Ovary (tissue), 9 donors: ENCODE data around the gene NCOA1. TPM values are rescaled to one million over a fixed set of nuclear protein-coding genes. Genes with fewer than 3 reads are reported as not detected.
"Not testable (repeated sequence)": the region's sequence is repeated elsewhere in the genome, so short reads cannot be mapped to it uniquely, and the experiment has no call there.

Source experiments
- DNase-seq, 5 donors: peaks; one replicate each; pipeline ENCODE4 v3.0.0-alpha.2; 2019 to 2020
- H3K27ac ChIP-seq, 2 donors: fragments of 200-600 bp; one replicate each; pipeline versions ENCODE4 v1.5.1 to v1.8.0; 2019 to 2022
- H3K27me3 ChIP-seq: fragments of 200-600 bp; one replicate; pipeline ENCODE4 v1.8.0; 2022
- H3K36me3 ChIP-seq: fragments of 200-600 bp; sonication (generic); one replicate; pipeline ENCODE4 v1.5.1; 2019
- H3K4me1 ChIP-seq: one replicate; pipeline ENCODE4 v1.8.1; 2013; ENCODE audit warnings: mild to moderate bottlenecking, moderate library complexity; ENCODE audit not compliant: insufficient read depth
- H3K4me3 ChIP-seq: fragments of 200-600 bp; sonication (generic); one replicate; pipeline ENCODE4 v1.5.1; 2017
- H3K9me3 ChIP-seq, 2 donors: fragments of 200-600 bp in 1 of 2; sonication (generic) in 1 of 2; one replicate each; pipeline versions ENCODE4 v1.5.1 to v1.8.1; 2013 to 2019; ENCODE audit warnings: mild to moderate bottlenecking in 1 of 2, moderate library complexity in 1 of 2
- CTCF ChIP-seq, 3 donors: fragments of 450-650 bp in 2 of 3; fragments of 200-600 bp in 1 of 3; IDR thresholded peaks; one replicate each; pipeline versions ENCODE4 v1.5.1 to v1.8.0; 2016 to 2022; ENCODE audit warnings: antibody characterized with exemption in 3 of 3, mild to moderate bottlenecking in 1 of 3
- EP300 ChIP-seq: sonication (generic); formaldehyde crosslinking; IDR thresholded peaks from one replicate; pipeline ENCODE4 v1.6.1; 2017; ENCODE audit warnings: antibody characterized with exemption
- POLR2A ChIP-seq: fragments of 450-650 bp; IDR thresholded peaks from one replicate; pipeline ENCODE4 v1.6.1; 2017; ENCODE audit warnings: antibody characterized with exemption, mild to moderate bottlenecking, moderate library complexity
- WGBS, 3 donors: extraction: QIAGEN DNeasy Blood & Tissue Kit in 1 of 3; methylation state at CpG; one replicate each; pipeline versions ENCODE4 v1.1.5 to v1.1.7; 2013 to 2017; 5-methylcytosine and 5-hydroxymethylcytosine counted together
- intact Hi-C, 4 donors: fragments of 100-400 bp; cut with DNase I; formaldehyde crosslinking; loops; one replicate each; pipeline versions ENCODE4 v1.11.0 to v1.15.1; 2022 to 2023
- polyA plus RNA-seq, 2 donors: library from polyadenylated mRNA; stranded (reverse); fragments of 200-250 nt in 1 of 2; fragments of 350-450 nt in 1 of 2; fragmentation: Illumina TruSeq in 1 of 2; extraction: RNeasy Lipid Tissue Mini Kit (QIAGEN cat#74804) in 1 of 2; gene quantifications; one replicate each; pipeline ENCODE4 v1.2.3, GENCODE V29; 2013 to 2014
- total RNA-seq, 7 donors: library from RNA; depleted of rRNA in 2 of 7; stranded (reverse); fragments of >200 nt in 2 of 7; fragmentation: NEBNext Ultra II Directional in 3 of 7; extraction: Animal tissue kit (Norgen Biotek cat#: 25700) in 3 of 7; gene quantifications; one replicate each; pipeline versions ENCODE4 v1.1.0 to v1.2.4, GENCODE V29; 2016 to 2023
- donor health status: DM: no; HTN: no; CAD: no; lungs with moderate emphysema.
- donor health status: DM: no; HTN: no; CAD: no.
- donor health status: Bipolar disorder and iron deficiency.
- donor health status: DM: yes; HTN: yes; CAD: no.
- donor health status: DM: no; HTN: no; CAD: no.
- donor health status: DM: yes; HTN: yes; CAD: no.

NCOA1 gene
- total and polyA plus RNA-seq, 9 donors, result 20.2 to 69.0 (median 57.3) TPM

DNA sequence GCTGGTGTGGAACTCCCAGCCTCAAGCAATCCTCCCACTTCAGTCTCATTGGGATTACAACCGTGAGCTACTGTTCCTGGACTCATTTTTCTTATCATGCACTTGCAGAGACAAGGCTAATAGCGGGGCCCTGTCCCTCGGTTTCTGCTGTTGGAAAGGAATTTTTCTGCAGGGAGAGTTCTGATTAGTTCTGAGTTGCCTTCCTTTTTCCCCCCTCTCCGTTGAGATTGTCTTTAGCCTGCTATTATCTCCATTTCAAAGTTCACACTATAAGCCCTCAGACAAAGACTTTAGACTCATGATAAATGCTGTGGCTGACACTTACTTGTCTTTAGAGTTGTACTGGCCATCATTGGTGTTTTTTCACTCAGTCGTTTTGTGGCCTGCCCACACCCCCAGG lies 97.2 kb downstream of the NCOA1 start:
- no peaks in the 10 kb centered on the region for H3K27me3 ChIP-seq
- intact Hi-C loops, result no loop called here
- 85 to 88% (median 86%) methylated on average over 5 of the region's 5 CpGs for WGBS, 3 donors
- no peak overlapping the region for H3K4me3 ChIP-seq
- no peak for DNase-seq
- no peak overlapping the region for H3K27ac ChIP-seq
- H3K9me3 ChIP-seq, result no peaks in the 10 kb centered on the region
- no peaks in the 10 kb centered on the region for H3K36me3 ChIP-seq
- peaks cover 4% of the 10 kb centered on the region for H3K4me1 ChIP-seq
- TF ChIP-seq CTCF (IDR thresholded peaks at IDR 0.05) (no peak), EP300 (no peak), POLR2A (no peak)

- H3K36me3 ChIP-seq, result no peaks in the 10 kb centered on the region
- no peak for DNase-seq
- H3K4me3 ChIP-seq, result no peak overlapping the region
- TF ChIP-seq EP300 (no peak), POLR2A (no peak), CTCF (IDR thresholded peaks at IDR 0.05) (no peak)
- no peak overlapping the region for H3K27ac ChIP-seq
- 87 to 95% (median 91%) methylated on average over 3 of the region's 3 CpGs for WGBS, 3 donors
- intact Hi-C loops, result no loop called here
- H3K27me3 ChIP-seq, result no peaks in the 10 kb centered on the region
- H3K9me3 ChIP-seq, result no peaks in the 10 kb centered on the region
- H3K4me1 ChIP-seq, result peaks cover 4% of the 10 kb centered on the region
These were observed 101.5 kb downstream of the NCOA1 start for GRCh38 chr2:24592441-24593100.

DNA sequence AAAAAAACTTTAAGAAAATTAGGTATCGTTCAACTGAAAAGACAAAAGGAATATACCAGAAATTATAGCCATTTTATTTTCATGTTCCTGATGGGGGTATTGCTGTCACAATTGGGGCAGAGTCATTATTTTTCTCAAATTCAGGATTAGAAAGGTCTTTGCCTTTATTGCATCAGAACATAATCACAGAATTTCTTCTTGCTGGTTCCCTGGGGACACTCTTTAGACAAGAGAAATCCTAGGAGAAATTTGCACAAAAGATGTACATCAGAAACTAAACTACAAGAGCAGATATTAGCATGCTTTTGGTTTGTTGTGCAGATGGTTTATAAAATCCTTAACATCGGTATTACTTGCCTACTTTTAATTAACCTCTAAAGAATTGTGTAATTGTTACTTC lies 103.2 kb downstream of the NCOA1 start:
- H3K27me3 ChIP-seq, result no peaks in the 10 kb centered on the region
- no peaks in the 10 kb centered on the region for H3K36me3 ChIP-seq
- DNase-seq, result no peak
- intact Hi-C loops, result no loop called here
- H3K27ac ChIP-seq, result no peak overlapping the region
- no peak overlapping the region for H3K4me3 ChIP-seq
- TF ChIP-seq CTCF (IDR thresholded peaks at IDR 0.05) (no peak), POLR2A (no peak), EP300 (no peak)
- H3K4me1 ChIP-seq, result peaks cover 4% of the 10 kb centered on the region
- 61 to 66% (median 66%) methylated on average over 2 of the region's 2 CpGs for WGBS, 3 donors
- H3K9me3 ChIP-seq, result no peaks in the 10 kb centered on the region

DNA sequence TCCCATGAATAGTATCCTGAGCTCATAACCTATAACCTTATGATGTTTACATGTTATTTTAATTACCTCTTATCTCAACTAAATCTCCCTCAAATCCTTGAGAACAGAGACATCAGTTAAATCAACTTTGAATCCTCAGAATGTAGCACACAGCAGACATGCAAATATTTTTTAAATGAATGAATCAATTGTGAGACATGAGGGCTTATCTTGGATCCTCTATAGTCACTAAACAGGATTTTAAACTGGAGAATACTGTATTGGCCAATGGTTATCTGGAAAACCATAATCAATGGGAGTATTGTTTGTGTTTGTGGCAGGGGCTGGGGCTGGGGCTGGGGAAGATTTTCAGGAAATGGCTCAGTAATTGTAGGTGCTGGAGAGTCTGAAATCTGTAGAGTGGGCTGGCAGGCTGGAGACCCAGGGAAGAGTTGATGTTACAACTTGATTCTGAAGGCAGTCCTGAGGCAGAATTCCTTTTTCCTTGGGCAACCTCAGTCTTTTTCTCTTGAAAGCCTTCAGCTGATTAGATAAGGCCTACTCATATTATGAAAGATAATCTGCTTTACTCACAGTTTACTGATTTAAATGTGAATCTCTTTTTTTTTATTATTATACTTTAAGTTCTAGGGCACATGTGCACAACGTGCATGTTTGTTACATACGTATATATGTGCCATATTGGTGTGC lies 106.3 kb downstream of the NCOA1 start:
- no peaks in the 10 kb centered on the region for H3K9me3 ChIP-seq
- intact Hi-C loops, result no loop called here
- H3K4me1 ChIP-seq, result peaks cover 4% of the 10 kb centered on the region
- DNase-seq, result no peak
- WGBS, 3 donors, result 87 to 95% (median 90%) methylated on average over 2 of the region's 2 CpGs
- H3K4me3 ChIP-seq, result no peak overlapping the region
- no peaks in the 10 kb centered on the region for H3K27me3 ChIP-seq
- H3K36me3 ChIP-seq, result no peaks in the 10 kb centered on the region
- no peak overlapping the region for H3K27ac ChIP-seq
- no peak for TF ChIP-seq POLR2A
- TF ChIP-seq EP300, result no peak
- TF ChIP-seq CTCF (IDR thresholded peaks at IDR 0.05), result no peak

GRCh38 chr2:24600140-24600539 lies 109.1 kb downstream of the NCOA1 start:
- H3K27me3 ChIP-seq, H3K9me3 ChIP-seq, DNase-seq, H3K27ac ChIP-seq, H3K4me3 ChIP-seq, H3K4me1 ChIP-seq, H3K36me3 ChIP-seq, intact Hi-C loops: not testable (repeated sequence)
- 96 to 99% (median 96%) methylated on average over 6 of the region's 6 CpGs for WGBS, 3 donors
